ENCODE data around the gene RTTN. TPM values are rescaled to one million over a fixed set of nuclear protein-coding genes. Genes with fewer than 3 reads are reported as not detected.

The RTTN gene
- total and polyA plus RNA-seq, 9 of the 15 experiments (the other 6 are each of a cell fraction or from before 2014, with no cell fraction given) = 3.1 to 18.3 (median 10.6) TPM

- in situ Hi-C loops (cut with MboI) (no loop called here), intact Hi-C loops (cut with micrococcal nuclease) (no loop called here)
- Histone ChIP-seq H3K4me3 (no peak overlapping the region), H3K4me1 (replicated peaks in 1 of 2; ENCODE audit: control insufficient read depth in 2 of 2, insufficient read depth in 2 of 2, low read length in 2 of 2) (peaks cover 0 to 5% of the 10 kb centered on the region in 2 experiments; a peak in 2 of 5 replicates), H3K36me3 (ENCODE audit: control insufficient read depth, insufficient read depth, low read length) (peaks cover 25% of the 10 kb centered on the region; the same call in 2 of the 3 replicates), H3K27me3 (ENCODE audit: control insufficient read depth in 2 of 2, insufficient read depth in 2 of 2, low read length in 2 of 2) (no peaks in the 10 kb centered on the region), H3K79me2 (ENCODE audit: control insufficient read depth, insufficient read depth, low read length) (no peaks in the 10 kb centered on the region), H3K9me3 (replicated peaks; ENCODE audit: control insufficient read depth, insufficient read depth, low read depth, low read length) (no peaks in the 10 kb centered on the region), H2AFZ (ENCODE audit: low read depth, low read length) (no peak overlapping the region), H4K20me1 (replicated peaks; ENCODE audit: control insufficient read depth, insufficient read depth, low read length) (no peaks in the 10 kb centered on the region), H3K27ac (ENCODE audit: extremely low read depth, low read depth, low read length) (no peak overlapping the region), H3K4me2 (ENCODE audit: insufficient read depth, low read length) (no peak overlapping the region), H3K9me1 (ENCODE audit: control insufficient read depth, insufficient read depth, low read length) (no peaks in the 10 kb centered on the region), H3K9ac (ENCODE audit: insufficient read depth in 1 of 2, low read depth in 2 of 2, low read length in 2 of 2) (no peak overlapping the region)
- ATAC-seq (no peak), FAIRE-seq (no peak), DNase-seq (ENCODE audit: extremely low read depth in 1 of 4, low spot score in 3 of 4) (no peak)
- ChIA-PET CTCF (ENCODE audit: low intra/inter-chr PET ratio) (no interaction called here), POLR2A (no interaction called here)
- WGBS (ENCODE audit: insufficient coverage, low coverage, missing lambda C conversion rate) = 100% methylated on average over 5 of the region's 5 CpGs
- no TSS peak for BruUV-seq (replicated peaks)
- TF ChIP-seq HNRNPH1 (optimal IDR thresholded peaks at IDR 0.05; ENCODE audit: low read depth, low read length) (no peak), BCL6 (CRISPR knock-in tag; IDR thresholded peaks at IDR 0.05) (no peak), KLF16 (IDR thresholded peaks at IDR 0.05) (no peak), ETS1 (conservative IDR thresholded peaks at IDR 0.05; ENCODE audit: control insufficient read depth, low read depth, low read length) (no peak), ZMIZ1 (IDR thresholded peaks at IDR 0.05; ENCODE audit: low read depth in 2 of 2, low read length in 2 of 2) (no peak), CREM (IDR thresholded peaks at IDR 0.05; ENCODE audit: low read depth) (no peak), ZBTB33 (CRISPR knock-in tag; IDR thresholded peaks at IDR 0.05) (no peak), ZNF398 (CRISPR knock-in tag; IDR thresholded peaks at IDR 0.05) (no peak)
Measured at GRCh38 chr18:70149616-70150301, 55.7 kb downstream of the RTTN start.
